ACC112 (cell line): ENCODE data around the gene SGMS1.
A peak's percentile ranks its signal among the peaks of the same experiment; 100 is the strongest.

Experiments used
- H2AFZ ChIP-seq: fragments of 200-600 bp; sonication (generic); one replicate; pipeline ENCODE4 v1.6.0; 2017; ENCODE audit warnings: antibody characterized with exemption, low read length; ENCODE audit not compliant: unreplicated experiment
- H3K27ac ChIP-seq: fragments of 200-600 bp; sonication (generic); 2 replicates; pipeline ENCODE4 v1.5.1; 2014; ENCODE audit warnings: low read depth, mild to moderate bottlenecking, antibody characterized with exemption, low read length, moderate library complexity
- H3K27me3 ChIP-seq: fragments of 200-600 bp; sonication (generic); 2 replicates; pipeline ENCODE4 v1.6.1; 2014; ENCODE audit warnings: mild to moderate bottlenecking, antibody characterized with exemption, low read length, moderate library complexity, mixed read lengths; ENCODE audit not compliant: insufficient read depth
- H3K36me3 ChIP-seq: fragments of 200-600 bp; sonication (generic); 2 replicates; pipeline ENCODE4 v1.6.1; 2016; ENCODE audit warnings: mild to moderate bottlenecking, antibody characterized with exemption, low read length, moderate library complexity, mixed read lengths; ENCODE audit not compliant: insufficient read depth
- H3K4me1 ChIP-seq: fragments of 200-600 bp; sonication (generic); one replicate; pipeline ENCODE4 v1.6.1; 2016; ENCODE audit warnings: low read length, mixed read lengths; ENCODE audit not compliant: insufficient read depth, unreplicated experiment, control insufficient read depth
- H3K4me3 ChIP-seq: fragments of 200-600 bp; sonication (generic); 2 replicates; pipeline ENCODE4 v1.5.1; 2014; ENCODE audit warnings: mild to moderate bottlenecking, low read depth, low read length
- H3K79me2 ChIP-seq: fragments of 200-600 bp; sonication (generic); one replicate; pipeline ENCODE4 v1.6.0; 2016; ENCODE audit warnings: low read length; ENCODE audit not compliant: control insufficient read depth, unreplicated experiment, insufficient read depth

Gene SGMS1

DNA sequence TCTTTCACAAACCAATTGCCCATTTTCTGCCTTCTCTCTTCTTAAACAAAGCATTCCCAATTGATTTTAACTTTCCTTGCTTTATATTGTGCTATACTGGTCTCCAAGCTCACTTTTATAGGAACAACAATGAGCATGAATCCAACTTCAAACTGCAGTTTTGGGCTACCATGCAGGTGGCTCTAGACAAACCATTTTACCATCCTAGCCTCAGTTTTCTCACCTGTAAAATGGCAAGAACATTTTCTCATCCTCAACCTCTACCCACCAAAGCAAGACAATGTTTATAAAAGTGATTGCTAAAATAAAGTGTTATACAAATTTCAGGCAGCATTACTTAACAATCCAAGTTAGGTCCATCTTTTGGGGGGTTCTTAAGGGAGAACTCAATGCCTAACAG is 305.6 kb downstream of the SGMS1 start:
- Histone ChIP-seq H3K4me1 (peaks cover 10% of the 10 kb centered on the region), H3K36me3 (no peaks in the 10 kb centered on the region), H3K27ac (no peak overlapping the region), H2AFZ (no peak overlapping the region), H3K4me3 (no peak overlapping the region), H3K27me3 (no peaks in the 10 kb centered on the region), H3K79me2 (no peaks in the 10 kb centered on the region)

DNA sequence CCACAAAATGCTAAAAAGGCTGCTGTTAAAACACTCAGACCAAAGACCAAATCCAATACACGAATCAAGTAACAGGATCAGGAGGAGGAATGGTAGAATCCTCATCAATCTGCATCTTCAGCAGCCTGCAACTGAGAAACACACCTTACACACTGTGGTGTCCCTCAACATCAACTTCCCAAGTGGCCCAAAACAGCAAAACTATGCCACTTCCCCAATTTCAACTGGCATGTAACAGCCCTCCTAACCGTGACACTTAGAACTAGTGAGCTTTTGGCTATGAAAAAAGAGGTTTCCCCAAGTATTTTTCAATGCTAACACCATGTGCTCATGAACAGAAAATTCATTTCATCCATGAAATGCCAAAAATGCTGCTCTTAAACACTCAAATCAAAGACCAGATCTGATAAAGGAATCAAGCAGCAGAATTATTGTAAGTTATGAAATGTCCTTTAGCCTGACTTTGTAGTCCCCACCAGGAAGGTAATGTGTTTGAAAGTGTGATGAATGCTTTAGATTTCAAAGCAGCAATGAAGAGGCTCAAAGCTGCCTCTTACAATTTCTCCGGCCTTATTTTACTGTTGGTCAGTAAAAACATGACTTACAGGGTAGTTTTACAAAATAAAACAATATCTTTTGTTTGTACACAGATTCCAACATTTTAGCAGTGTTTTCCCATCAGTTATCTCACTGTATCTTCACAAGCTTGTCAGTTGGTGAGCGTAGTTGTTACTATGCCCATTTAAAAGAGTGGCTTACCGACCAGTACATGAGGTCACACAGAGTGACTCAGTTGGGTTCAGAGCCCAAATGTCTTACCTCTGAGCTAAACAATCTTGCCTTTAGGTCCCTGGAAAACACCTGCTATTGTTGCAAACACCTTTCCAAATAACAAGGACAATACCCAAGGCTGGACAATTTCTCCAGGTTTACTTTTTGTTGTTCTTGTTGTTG is 306.8 kb downstream of the SGMS1 start:
- Histone ChIP-seq H2AFZ (no peak overlapping the region), H3K36me3 (0 out of 2 replicates have a peak, but pooled peaks cover 2% of the 10 kb centered on the region), H3K79me2 (no peaks in the 10 kb centered on the region), H3K27me3 (no peaks in the 10 kb centered on the region), H3K27ac (no peak overlapping the region), H3K4me3 (no peak overlapping the region), H3K4me1 (peaks cover 18% of the 10 kb centered on the region)

DNA sequence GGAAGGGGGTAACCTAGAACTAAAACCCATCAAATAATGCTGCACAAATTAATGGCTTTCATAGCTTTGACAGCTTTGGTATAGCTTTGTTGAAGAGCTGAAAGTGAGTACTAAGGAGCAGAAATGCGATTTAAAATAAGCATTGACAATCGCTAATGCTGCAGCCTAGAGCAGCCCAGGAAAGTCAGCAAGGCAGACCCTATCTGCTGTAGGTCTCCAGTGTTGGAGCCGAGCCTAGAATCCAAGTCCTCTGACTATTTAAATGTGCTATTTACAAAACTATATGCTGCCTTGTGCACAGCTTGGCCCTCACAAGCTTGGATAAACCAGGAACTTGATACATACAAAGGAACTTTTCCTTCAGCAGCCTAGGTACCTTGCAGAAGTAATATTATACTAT is 307.6 kb downstream of the SGMS1 start:
- Histone ChIP-seq H3K27me3 (no peaks in the 10 kb centered on the region), H3K36me3 (peaks cover 3% of the 10 kb centered on the region; the same call in 1 of the 2 replicates), H3K79me2 (no peaks in the 10 kb centered on the region), H2AFZ (no peak overlapping the region), H3K4me3 (no peak overlapping the region), H3K4me1 (peaks cover 15% of the 10 kb centered on the region), H3K27ac (no peak overlapping the region)

DNA sequence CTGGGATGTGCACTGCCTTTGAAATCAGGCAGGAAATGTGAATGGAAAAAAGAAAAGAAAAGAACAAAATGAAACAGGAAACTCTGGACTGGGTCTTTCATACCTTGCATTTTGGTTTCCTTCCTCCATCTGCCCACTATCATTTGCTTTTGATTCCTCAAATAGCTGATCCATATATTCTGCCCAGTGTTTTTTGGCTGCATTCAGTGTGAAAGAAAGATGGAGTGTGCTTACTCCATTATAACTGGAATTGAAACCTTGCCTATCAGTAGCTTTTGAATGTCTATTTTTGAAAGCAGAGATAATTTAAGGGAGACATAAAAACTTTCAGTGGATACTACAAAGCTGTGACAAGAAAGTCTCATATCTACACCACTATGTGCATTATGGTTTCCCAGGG is 308.3 kb downstream of the SGMS1 start:
- H3K4me1 ChIP-seq, result peaks cover 15% of the 10 kb centered on the region
- no peaks in the 10 kb centered on the region for H3K79me2 ChIP-seq
- H3K36me3 ChIP-seq, result peaks cover 9% of the 10 kb centered on the region; the same call in 1 of the 2 replicates
- H3K27ac ChIP-seq, result no peak overlapping the region
- H2AFZ ChIP-seq, result no peak overlapping the region
- H3K27me3 ChIP-seq, result no peaks in the 10 kb centered on the region
- no peak overlapping the region for H3K4me3 ChIP-seq

DNA sequence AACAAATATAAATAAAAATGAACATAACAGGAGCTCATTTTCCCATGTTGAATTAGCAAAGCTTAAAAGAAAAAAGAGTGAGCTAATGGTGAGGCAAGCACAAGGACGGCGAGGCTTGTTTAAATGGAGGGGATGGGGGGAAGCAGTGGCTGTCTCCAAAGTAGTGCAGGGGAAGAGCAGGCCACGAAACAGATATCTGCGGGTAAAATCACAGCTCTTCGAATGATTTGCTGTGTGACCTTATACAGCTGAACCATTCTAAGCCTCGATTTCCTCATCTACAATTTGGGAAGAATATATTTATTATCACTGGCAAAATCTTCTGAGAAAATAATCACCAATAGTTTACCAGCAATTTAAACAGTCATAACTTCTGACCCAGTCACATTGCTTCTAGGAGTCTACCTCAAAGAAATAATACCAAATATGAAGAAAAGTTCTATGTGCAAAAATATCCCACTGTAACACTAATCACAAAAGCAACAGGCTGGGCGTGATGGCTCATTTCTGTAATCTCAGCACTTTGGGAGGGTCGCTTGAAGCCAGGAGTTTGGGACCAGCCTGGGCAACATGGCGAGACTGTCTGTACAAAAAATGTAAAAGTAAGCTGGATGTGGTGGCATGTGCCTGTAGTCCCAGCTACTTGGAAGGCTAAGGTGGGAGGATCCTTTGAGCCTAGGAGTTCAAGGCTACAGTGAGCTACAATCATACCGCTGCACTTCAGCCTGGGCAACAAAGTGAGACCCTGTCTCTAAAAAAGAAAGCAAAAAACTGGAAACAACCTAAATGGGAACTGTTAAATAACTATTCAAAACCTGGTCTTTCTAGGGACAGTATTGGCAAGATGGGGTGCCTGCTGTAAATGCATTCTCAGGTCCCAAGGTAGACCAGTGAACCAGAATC is 309.3 kb downstream of the SGMS1 start:
- H3K27ac ChIP-seq, result no peak overlapping the region
- H3K4me1 ChIP-seq, result peaks cover 15% of the 10 kb centered on the region
- H2AFZ ChIP-seq, result no peak overlapping the region
- no peaks in the 10 kb centered on the region for H3K27me3 ChIP-seq
- peaks cover 12% of the 10 kb centered on the region; the same call in 1 of the 2 replicates for H3K36me3 ChIP-seq
- no peaks in the 10 kb centered on the region for H3K79me2 ChIP-seq
- H3K4me3 ChIP-seq, result no peak overlapping the region

DNA sequence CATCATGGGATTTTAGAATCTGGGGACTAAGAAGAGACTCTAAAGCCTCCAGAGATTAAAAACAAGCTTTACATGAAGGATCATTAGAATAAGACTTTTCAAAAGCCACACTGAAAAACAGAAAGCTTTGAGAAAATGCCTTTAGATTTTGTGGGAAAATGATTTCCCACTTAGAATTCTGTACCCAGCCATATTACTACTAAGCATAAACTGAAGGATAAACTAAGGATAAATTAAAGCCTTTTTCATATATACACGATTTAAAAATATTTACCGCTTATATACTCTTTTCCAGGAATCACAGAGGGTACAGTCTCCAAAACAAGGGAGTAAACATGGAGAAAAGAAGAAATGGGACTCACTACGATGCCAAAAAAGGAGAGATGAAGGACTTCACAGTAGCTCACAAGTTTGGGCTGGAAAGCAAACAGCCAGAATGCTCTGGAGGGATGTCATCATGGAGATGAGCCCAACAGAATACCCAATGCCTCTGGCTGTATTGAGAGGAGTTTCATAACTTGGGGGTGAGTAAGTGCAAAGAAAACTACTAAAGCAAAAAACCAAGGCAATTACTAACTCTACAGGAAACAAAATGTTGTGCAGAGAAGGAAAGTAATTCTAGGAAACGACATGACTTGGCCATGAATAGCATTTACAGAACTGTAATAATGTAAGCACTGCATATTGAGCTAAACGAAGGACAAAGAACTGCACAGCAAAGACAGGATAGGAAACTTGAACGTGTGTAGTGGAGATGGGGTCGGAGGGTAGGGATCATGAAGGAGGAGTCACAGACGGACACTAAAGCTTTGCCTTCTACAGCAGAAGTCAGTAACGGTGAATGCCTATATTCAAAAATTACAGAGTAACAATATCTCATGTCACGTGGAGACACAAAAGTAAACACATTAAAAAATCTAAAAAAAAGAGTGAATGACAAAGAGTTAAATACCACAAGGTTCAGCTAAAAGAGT is 311.0 kb downstream of the SGMS1 start:
- Histone ChIP-seq H3K36me3 (peaks cover 12% of the 10 kb centered on the region; the same call in 1 of the 2 replicates), H3K4me1 (peaks cover 15% of the 10 kb centered on the region), H3K27ac (peak overlapping the region; percentile 48), H3K27me3 (no peaks in the 10 kb centered on the region), H2AFZ (no peak overlapping the region), H3K4me3 (no peak overlapping the region), H3K79me2 (no peaks in the 10 kb centered on the region)

DNA sequence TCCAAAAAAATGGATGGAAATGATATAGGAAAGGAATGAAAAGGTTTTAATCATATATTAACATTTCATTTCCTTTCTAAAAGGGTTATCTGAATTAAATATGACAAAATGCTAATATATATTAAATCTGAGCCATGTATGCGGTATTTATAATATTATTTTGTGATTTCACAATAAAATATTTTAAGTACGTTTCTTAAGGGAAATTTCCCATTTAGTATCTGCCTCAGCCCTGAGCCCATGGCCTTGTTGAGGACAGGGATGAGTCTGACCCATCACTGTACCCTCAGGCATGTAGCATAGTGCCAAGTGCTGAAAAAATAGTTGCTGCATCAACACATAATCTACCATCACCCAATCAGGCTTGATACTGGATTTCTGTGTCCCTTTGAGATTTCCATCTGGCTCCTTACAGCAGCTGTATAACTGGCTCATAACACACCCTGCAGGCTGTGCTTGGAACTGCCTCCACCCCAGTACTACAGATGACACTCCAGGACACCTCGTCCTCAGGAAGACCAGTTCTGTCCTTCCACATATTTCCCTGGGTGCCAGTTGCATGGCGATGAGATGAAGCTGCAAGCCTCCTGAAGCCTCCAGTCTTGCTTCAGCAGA is 313.1 kb downstream of the SGMS1 start:
- Histone ChIP-seq H3K27me3 (no peaks in the 10 kb centered on the region), H3K36me3 (peaks cover 12% of the 10 kb centered on the region; the same call in 1 of the 2 replicates), H3K4me1 (peaks cover 10% of the 10 kb centered on the region), H3K79me2 (no peaks in the 10 kb centered on the region), H3K4me3 (no peak overlapping the region), H3K27ac (no peak overlapping the region), H2AFZ (no peak overlapping the region)

DNA sequence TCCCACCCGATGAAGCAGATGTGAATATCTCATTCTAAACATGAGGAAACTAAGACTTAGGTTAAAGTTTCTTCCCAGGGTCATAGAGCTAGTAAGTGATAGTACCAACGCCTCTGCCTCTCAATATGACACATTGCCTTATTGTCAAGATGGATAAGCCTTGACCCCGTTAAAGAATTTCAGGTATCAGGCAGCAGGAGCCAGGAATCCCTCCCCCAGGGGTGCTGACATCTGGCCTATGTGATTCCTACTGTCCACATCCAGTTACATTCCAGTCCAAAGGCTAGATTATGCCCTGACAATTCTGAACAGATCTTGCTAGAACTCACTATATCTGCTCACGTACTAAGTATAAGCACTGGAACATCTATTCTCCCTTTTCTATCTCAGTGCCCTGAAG is 314.4 kb downstream of the SGMS1 start:
- H3K36me3 ChIP-seq, result peaks cover 12% of the 10 kb centered on the region; the same call in 1 of the 2 replicates

DNA sequence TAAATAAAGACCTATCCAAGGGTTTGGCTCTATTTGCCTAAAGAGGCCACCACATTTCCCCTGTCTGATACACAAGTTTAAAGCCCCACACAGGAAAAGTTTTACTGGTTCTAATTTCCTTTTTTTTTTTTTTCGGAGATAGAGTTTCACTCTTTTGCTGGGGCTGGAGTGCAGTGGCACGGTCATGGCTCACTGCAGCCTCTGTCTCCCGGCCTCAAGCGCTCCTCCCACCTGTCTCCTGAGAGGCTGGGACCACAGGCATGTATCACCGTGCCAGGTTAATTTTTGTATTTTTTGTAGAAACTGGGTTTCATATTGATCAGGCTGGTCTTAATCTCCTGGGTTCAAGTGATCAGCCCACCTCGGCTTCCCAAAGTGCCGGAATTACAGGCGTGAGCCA is 319.1 kb downstream of the SGMS1 start:
- Histone ChIP-seq H3K4me3 (no peak overlapping the region), H3K4me1 (no peaks in the 10 kb centered on the region), H3K27ac (no peak overlapping the region), H2AFZ (no peak overlapping the region), H3K79me2 (no peaks in the 10 kb centered on the region), H3K27me3 (no peaks in the 10 kb centered on the region), H3K36me3 (no peaks in the 10 kb centered on the region)

More for the DNA sequence above, 314.4 kb downstream of the SGMS1 start:
- Histone ChIP-seq H2AFZ (no peak overlapping the region), H3K27me3 (no peaks in the 10 kb centered on the region), H3K4me1 (peaks cover 10% of the 10 kb centered on the region), H3K79me2 (no peaks in the 10 kb centered on the region), H3K27ac (no peak overlapping the region), H3K4me3 (no peak overlapping the region)
